ENCODE results near the gene GLMN. TPM values are rescaled to one million over a fixed set of nuclear protein-coding genes. Genes with fewer than 3 reads are reported as not detected.

The GLMN gene
- polyA plus RNA-seq, 2 of the 4 experiments (the other 2 are of a cell fraction): 10.6 to 10.9 TPM

DNA sequence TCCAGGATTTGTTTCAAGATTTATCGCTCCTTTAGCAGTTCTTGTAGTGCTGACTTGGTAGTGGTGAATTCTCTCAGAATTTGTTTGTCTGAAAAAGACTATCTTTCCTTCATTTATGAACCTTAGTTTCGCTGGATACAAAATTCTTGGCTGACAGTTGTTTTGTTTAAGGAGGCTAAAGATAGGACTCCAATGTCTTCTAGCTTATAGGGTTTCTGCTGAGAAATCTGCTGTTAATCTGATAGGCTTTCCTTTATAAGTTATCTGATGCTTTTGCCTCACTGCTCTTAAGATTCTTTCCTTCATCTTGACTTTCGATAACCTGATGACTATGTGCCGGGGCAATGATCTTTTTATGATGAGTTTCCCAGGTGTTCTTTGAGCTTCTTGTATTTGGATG lies 29.0 kb upstream of the GLMN start:
- DNase-seq (ENCODE audit: low read depth in 1 of 2, low spot score in 1 of 2) (no peak), FAIRE-seq (no peak), ATAC-seq (no peak)
- ChIA-PET POLR2A (no interaction called here), CTCF (no interaction called here)
- Histone ChIP-seq H3K27ac (no peak overlapping the region), H3K9me3 (no peaks in the 10 kb centered on the region; the same call in 2 of the 3 replicates), H3K4me3 (no peak overlapping the region), H3K4me2 (no peak overlapping the region), H3K4me1 (no peaks in the 10 kb centered on the region)
- 96% methylated on average over 4 of the region's 4 CpGs for WGBS (ENCODE audit: missing lambda C conversion rate)
- TF ChIP-seq, protein P1, sequence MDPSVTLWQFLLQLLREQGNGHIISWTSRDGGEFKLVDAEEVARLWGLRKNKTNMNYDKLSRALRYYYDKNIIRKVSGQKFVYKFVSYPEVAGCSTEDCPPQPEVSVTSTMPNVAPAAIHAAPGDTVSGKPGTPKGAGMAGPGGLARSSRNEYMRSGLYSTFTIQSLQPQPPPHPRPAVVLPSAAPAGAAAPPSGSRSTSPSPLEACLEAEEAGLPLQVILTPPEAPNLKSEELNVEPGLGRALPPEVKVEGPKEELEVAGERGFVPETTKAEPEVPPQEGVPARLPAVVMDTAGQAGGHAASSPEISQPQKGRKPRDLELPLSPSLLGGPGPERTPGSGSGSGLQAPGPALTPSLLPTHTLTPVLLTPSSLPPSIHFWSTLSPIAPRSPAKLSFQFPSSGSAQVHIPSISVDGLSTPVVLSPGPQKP (IDR thresholded peaks at IDR 0.05; ENCODE audit: low read depth, low read length): no peak
- TF ChIP-seq, protein P2, sequence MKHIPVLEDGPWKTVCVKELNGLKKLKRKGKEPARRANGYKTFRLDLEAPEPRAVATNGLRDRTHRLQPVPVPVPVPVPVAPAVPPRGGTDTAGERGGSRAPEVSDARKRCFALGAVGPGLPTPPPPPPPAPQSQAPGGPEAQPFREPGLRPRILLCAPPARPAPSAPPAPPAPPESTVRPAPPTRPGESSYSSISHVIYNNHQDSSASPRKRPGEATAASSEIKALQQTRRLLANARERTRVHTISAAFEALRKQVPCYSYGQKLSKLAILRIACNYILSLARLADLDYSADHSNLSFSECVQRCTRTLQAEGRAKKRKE (CRISPR knock-in tag; IDR thresholded peaks at IDR 0.05; ENCODE audit: low read depth): no peak
- TF ChIP-seq NPAS2 (CRISPR knock-in tag; IDR thresholded peaks at IDR 0.05; ENCODE audit: borderline replicate concordance) (no peak), RNF2 (IDR thresholded peaks at IDR 0.05; ENCODE audit: borderline replicate concordance, low read depth) (no peak), SREBF2 (IDR thresholded peaks at IDR 0.05) (no peak), SMC3 (IDR thresholded peaks at IDR 0.05) (no peak), RAD21 (conservative IDR thresholded peaks at IDR 0.05 in 1 of 2, IDR thresholded peaks at IDR 0.05 in 1 of 2) (no peak), HOXB13 (CRISPR knock-in tag; IDR thresholded peaks at IDR 0.05; ENCODE audit: low read depth) (no peak), RFX5 (IDR thresholded peaks at IDR 0.05) (no peak), HDAC2 (IDR thresholded peaks at IDR 0.05) (no peak)
- TF ChIP-seq, protein P3, sequence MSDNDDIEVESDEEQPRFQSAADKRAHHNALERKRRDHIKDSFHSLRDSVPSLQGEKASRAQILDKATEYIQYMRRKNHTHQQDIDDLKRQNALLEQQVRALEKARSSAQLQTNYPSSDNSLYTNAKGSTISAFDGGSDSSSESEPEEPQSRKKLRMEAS (IDR thresholded peaks at IDR 0.05): no peak

DNA sequence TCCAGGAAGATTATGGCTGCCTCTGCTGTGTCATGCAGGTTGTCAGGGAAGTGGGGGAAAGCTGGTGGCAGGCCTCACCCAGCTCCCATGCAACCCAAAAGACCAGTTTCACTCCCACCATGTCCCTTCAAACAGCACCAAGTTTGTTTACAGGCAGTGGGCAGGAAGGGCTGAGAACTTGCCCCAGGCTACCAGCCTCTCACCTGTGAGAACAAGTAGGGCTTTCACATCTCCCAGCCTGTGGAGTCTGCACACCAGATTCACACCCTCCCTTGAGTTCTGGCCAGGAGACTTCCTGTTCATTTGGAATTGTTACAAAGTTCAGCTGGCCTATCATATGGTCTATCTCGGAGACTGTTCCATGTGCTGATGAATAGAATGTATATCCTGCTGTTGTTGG lies 27.9 kb upstream of the GLMN start:
- Histone ChIP-seq H3K4me2 (no peak overlapping the region), H3K9me3 (no peaks in the 10 kb centered on the region; the same call in 2 of the 3 replicates), H3K4me3 (no peak overlapping the region), H3K27ac (no peak overlapping the region), H3K4me1 (no peaks in the 10 kb centered on the region)
- TF ChIP-seq, protein P4, sequence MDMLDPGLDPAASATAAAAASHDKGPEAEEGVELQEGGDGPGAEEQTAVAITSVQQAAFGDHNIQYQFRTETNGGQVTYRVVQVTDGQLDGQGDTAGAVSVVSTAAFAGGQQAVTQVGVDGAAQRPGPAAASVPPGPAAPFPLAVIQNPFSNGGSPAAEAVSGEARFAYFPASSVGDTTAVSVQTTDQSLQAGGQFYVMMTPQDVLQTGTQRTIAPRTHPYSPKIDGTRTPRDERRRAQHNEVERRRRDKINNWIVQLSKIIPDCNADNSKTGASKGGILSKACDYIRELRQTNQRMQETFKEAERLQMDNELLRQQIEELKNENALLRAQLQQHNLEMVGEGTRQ (IDR thresholded peaks at IDR 0.05): no peak
- TF ChIP-seq ZFP36 (IDR thresholded peaks at IDR 0.05; ENCODE audit: borderline replicate concordance, partially characterized antibody) (no peak), BHLHE40 (IDR thresholded peaks at IDR 0.05; ENCODE audit: low read depth, low read length) (no peak), PHF8 (IDR thresholded peaks at IDR 0.05; ENCODE audit: borderline replicate concordance, low read depth) (no peak), KDM1A (IDR thresholded peaks at IDR 0.05; ENCODE audit: low read depth) (no peak), NPAS2 (CRISPR knock-in tag; IDR thresholded peaks at IDR 0.05; ENCODE audit: borderline replicate concordance) (no peak), CBX8 (IDR thresholded peaks at IDR 0.05) (no peak), NR3C1 (IDR thresholded peaks at IDR 0.05) (no peak), TP53 (CRISPR knock-in tag; IDR thresholded peaks at IDR 0.05) (no peak), JUN (IDR thresholded peaks at IDR 0.05) (no peak), ESRRA (IDR thresholded peaks at IDR 0.05; ENCODE audit: borderline replicate concordance, low read length) (no peak), MAFK (IDR thresholded peaks at IDR 0.05; ENCODE audit: partially characterized antibody) (no peak), POLR2AphosphoS2 (conservative IDR thresholded peaks at IDR 0.05; ENCODE audit: low read length) (no peak), SMC3 (IDR thresholded peaks at IDR 0.05) (no peak), MYC (IDR thresholded peaks at IDR 0.05; ENCODE audit: borderline replicate concordance, low read length) (no peak), ZSCAN20 (CRISPR knock-in tag; IDR thresholded peaks at IDR 0.05) (no peak)
- TF ChIP-seq, protein P5, sequence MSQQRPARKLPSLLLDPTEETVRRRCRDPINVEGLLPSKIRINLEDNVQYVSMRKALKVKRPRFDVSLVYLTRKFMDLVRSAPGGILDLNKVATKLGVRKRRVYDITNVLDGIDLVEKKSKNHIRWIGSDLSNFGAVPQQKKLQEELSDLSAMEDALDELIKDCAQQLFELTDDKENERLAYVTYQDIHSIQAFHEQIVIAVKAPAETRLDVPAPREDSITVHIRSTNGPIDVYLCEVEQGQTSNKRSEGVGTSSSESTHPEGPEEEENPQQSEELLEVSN (IDR thresholded peaks at IDR 0.05; ENCODE audit: borderline replicate concordance, low read depth): no peak
- TF ChIP-seq, protein P2 (CRISPR knock-in tag; IDR thresholded peaks at IDR 0.05; ENCODE audit: low read depth): no peak
- TF ChIP-seq, protein P6, sequence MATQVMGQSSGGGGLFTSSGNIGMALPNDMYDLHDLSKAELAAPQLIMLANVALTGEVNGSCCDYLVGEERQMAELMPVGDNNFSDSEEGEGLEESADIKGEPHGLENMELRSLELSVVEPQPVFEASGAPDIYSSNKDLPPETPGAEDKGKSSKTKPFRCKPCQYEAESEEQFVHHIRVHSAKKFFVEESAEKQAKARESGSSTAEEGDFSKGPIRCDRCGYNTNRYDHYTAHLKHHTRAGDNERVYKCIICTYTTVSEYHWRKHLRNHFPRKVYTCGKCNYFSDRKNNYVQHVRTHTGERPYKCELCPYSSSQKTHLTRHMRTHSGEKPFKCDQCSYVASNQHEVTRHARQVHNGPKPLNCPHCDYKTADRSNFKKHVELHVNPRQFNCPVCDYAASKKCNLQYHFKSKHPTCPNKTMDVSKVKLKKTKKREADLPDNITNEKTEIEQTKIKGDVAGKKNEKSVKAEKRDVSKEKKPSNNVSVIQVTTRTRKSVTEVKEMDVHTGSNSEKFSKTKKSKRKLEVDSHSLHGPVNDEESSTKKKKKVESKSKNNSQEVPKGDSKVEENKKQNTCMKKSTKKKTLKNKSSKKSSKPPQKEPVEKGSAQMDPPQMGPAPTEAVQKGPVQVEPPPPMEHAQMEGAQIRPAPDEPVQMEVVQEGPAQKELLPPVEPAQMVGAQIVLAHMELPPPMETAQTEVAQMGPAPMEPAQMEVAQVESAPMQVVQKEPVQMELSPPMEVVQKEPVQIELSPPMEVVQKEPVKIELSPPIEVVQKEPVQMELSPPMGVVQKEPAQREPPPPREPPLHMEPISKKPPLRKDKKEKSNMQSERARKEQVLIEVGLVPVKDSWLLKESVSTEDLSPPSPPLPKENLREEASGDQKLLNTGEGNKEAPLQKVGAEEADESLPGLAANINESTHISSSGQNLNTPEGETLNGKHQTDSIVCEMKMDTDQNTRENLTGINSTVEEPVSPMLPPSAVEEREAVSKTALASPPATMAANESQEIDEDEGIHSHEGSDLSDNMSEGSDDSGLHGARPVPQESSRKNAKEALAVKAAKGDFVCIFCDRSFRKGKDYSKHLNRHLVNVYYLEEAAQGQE (IDR thresholded peaks at IDR 0.05): no peak
- DNase-seq (ENCODE audit: low read depth in 1 of 2, low spot score in 1 of 2) (no peak), ATAC-seq (no peak), FAIRE-seq (no peak)
- ChIA-PET CTCF (interaction anchor here (1.0 kb wide), 1 partner anchor 16 kb away, joined by 3 read pairs; no protein-coding TSS in a partner anchor), POLR2A (no interaction called here)
- 86% methylated on average over 1 of the region's 1 CpG for WGBS (ENCODE audit: missing lambda C conversion rate)

All from A549 (cell line).